ENCODE data around the gene TXNIP. TPM values are rescaled to one million over a fixed set of nuclear protein-coding genes. Genes with fewer than 3 reads are reported as not detected.

Gene TXNIP
- 9.0 and 913 TPM in 2 replicates for total RNA-seq

- Histone ChIP-seq H3K27me3 (ENCODE audit: control insufficient read depth, insufficient read depth, low read length) (no peaks in the 10 kb centered on the region), H3K36me3 (ENCODE audit: control insufficient read depth, insufficient read depth, low read length) (peaks cover 20% of the 10 kb centered on the region), H3K4me3 (ENCODE audit: low read depth, low read length) (peak within 1 kb of the TSS; percentile 81)
- TF ChIP-seq CTCF (IDR thresholded peaks at IDR 0.05; ENCODE audit: insufficient read depth, low read length, severe bottlenecking) = no peak
- no peak for FAIRE-seq
- peak; percentile 91 for DNase-seq (ENCODE audit: low read depth)
These were observed at the start of gene TXNIP for GRCh38 chr1:145996433-145997015. TXNIP (minus strand) TSS chr1:145996579; CDS start chr1:145996266, 313 bp downstream.

GRCh38 chr1:146039844-146040194 is 43.4 kb upstream of the TXNIP start:
- no peak overlapping the region for H3K4me3 ChIP-seq (ENCODE audit: low read depth, low read length)
- DNase-seq (ENCODE audit: low read depth) = no peak
- no peaks in the 10 kb centered on the region for H3K36me3 ChIP-seq (ENCODE audit: control insufficient read depth, insufficient read depth, low read length)
- no peak for TF ChIP-seq CTCF (IDR thresholded peaks at IDR 0.05; ENCODE audit: insufficient read depth, low read length, severe bottlenecking)
- no peak for FAIRE-seq
- no peaks in the 10 kb centered on the region for H3K27me3 ChIP-seq (ENCODE audit: control insufficient read depth, insufficient read depth, low read length)

- H3K4me3 ChIP-seq (ENCODE audit: low read depth, low read length) = peak overlapping the region; percentile 74
- no peaks in the 10 kb centered on the region for H3K36me3 ChIP-seq (ENCODE audit: control insufficient read depth, insufficient read depth, low read length)
- no peaks in the 10 kb centered on the region for H3K27me3 ChIP-seq (ENCODE audit: control insufficient read depth, insufficient read depth, low read length)
- DNase-seq (ENCODE audit: low read depth) = peak; percentile 81
- FAIRE-seq = no peak
- TF ChIP-seq CTCF (IDR thresholded peaks at IDR 0.05; ENCODE audit: insufficient read depth, low read length, severe bottlenecking) = no peak
These were observed 40.7 kb upstream of the TXNIP start for GRCh38 chr1:146036965-146037646.

GRCh38 chr1:146036241-146036964 is 40.0 kb upstream of the TXNIP start:
- FAIRE-seq (no peak), DNase-seq (ENCODE audit: low read depth) (peak; percentile 48)
- H3K4me3 ChIP-seq (ENCODE audit: low read depth, low read length) = peak overlapping the region; percentile 34
- no peak for TF ChIP-seq CTCF (IDR thresholded peaks at IDR 0.05; ENCODE audit: insufficient read depth, low read length, severe bottlenecking)
- no peaks in the 10 kb centered on the region for H3K36me3 ChIP-seq (ENCODE audit: control insufficient read depth, insufficient read depth, low read length)
- no peaks in the 10 kb centered on the region for H3K27me3 ChIP-seq (ENCODE audit: control insufficient read depth, insufficient read depth, low read length)

GRCh38 chr1:146035048-146035423 is 38.7 kb upstream of the TXNIP start:
- TF ChIP-seq CTCF (IDR thresholded peaks at IDR 0.05; ENCODE audit: insufficient read depth, low read length, severe bottlenecking) = no peak
- Histone ChIP-seq H3K36me3 (ENCODE audit: control insufficient read depth, insufficient read depth, low read length) (no peaks in the 10 kb centered on the region), H3K27me3 (ENCODE audit: control insufficient read depth, insufficient read depth, low read length) (no peaks in the 10 kb centered on the region), H3K4me3 (ENCODE audit: low read depth, low read length) (no peak overlapping the region)
- no peak for DNase-seq (ENCODE audit: low read depth)
- FAIRE-seq = no peak

All from bronchial epithelial cell (primary cell).